GM13977 (cell line): ENCODE data around the gene LIMS2.

Experiments used
- DNase-seq: peaks from one replicate; pipeline ENCODE4 v3.0.0; 2012; ENCODE audit warnings: low spot score
- in situ Hi-C: fragments of 300-500 bp; cut with MboI; formaldehyde crosslinking; loops from one replicate; pipeline ENCODE4 v1.12.0; 2022; ENCODE audit warnings: low sequenced_read_pairs, low pct_unique_long_range_greater_than_20kb, mixed read lengths, inconsistent platforms; ENCODE audit not compliant: unreplicated experiment
- TF ChIP-seq, protein P1 (sequence below): IDR thresholded peaks from 2 replicates; pipeline ENCODE4 v1.5.1; 2012; ENCODE audit warnings: mild to moderate bottlenecking, control low read depth; ENCODE audit not compliant: insufficient read depth; ENCODE audit errors: extremely low read depth, missing control alignments

The LIMS2 gene

DNA sequence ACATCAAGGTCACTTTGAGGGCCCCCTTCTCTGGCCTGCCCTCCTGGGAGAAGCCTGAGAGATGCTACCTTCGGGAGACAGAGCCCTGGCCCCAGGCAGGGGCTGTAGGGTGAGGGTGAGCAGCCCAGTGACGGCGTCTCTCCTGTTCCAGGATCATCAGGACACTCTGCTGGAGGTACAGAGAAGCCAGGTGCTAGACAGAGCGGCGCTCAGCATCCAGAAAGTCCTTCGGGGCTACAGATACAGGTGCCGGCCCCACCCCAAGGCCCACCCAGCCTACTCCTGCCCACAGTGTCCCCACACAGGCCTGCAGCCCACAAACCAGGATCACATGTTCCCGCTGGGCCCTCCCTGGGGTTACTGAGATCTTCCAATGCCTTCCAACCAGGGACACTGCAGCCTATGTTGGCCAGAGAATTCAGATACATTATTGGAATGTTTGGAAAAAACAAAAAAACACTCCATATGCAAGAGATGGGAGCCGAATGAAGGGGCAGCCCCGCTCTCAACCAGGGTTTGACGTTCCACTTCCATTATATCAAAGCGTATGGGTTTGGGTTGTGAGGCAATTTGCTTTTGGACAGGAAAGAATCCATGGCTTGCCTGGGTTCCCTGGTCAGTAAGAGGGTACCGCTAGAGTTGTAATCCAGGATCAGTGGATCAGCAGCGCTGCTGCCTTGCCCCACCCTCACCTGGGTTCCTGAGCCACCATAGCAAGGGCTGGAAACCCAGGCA lies 78.9 kb downstream of the LIMS2 start:
- no peak for DNase-seq
- TF ChIP-seq, protein P1, sequence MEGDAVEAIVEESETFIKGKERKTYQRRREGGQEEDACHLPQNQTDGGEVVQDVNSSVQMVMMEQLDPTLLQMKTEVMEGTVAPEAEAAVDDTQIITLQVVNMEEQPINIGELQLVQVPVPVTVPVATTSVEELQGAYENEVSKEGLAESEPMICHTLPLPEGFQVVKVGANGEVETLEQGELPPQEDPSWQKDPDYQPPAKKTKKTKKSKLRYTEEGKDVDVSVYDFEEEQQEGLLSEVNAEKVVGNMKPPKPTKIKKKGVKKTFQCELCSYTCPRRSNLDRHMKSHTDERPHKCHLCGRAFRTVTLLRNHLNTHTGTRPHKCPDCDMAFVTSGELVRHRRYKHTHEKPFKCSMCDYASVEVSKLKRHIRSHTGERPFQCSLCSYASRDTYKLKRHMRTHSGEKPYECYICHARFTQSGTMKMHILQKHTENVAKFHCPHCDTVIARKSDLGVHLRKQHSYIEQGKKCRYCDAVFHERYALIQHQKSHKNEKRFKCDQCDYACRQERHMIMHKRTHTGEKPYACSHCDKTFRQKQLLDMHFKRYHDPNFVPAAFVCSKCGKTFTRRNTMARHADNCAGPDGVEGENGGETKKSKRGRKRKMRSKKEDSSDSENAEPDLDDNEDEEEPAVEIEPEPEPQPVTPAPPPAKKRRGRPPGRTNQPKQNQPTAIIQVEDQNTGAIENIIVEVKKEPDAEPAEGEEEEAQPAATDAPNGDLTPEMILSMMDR, result no peak
- in situ Hi-C loops, result no loop called here

- DNase-seq, result no peak
- in situ Hi-C loops, result no loop called here
- TF ChIP-seq, protein P1, result no peak
Measured at GRCh38 chr2:127594116-127594591, 81.2 kb downstream of the LIMS2 start.

DNA sequence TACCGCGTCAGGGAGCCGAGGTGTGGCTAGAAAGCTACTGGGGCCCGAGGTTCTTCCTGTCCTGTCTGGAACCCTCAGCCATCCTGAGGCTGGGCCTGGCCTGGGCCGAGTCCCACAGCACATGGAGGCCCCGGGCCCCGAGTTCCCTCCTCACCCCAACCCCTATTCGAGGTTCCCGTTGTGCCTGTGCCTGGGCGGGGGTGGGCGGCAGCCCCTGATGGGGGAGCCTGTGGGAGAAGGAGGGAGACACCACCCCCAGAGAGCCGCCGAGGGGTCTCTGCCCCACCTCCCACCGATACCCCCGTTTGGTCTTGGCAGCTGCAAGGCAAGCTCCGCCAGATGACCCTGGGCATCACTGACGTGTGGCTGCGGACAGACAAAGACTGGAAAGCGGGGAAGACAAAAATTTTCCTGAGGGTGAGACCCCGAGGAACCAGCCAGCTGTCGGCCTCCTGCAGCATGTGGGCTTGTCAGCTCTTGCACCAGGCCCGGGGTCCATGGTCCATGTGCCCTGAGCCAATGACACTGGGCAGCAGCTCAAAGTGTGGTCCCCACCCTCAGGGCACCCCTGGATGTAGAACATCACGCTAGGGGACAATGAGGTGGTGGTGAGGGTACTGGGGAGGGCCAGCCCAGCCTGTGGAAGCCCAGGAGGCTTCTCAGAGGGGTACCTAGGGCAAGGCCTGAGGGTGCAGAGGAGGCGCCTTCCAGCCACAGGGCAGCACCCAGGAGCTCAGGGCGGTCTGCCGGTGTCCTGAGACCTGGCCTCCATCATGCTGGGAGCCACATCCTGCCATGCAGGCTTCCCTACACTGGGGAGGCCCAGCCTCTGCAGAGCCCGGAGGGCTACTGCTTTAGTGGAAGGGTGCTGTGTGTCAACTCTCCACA lies 81.9 kb downstream of the LIMS2 start:
- TF ChIP-seq, protein P1, result no peak
- in situ Hi-C loops, result no loop called here
- no peak for DNase-seq

DNA sequence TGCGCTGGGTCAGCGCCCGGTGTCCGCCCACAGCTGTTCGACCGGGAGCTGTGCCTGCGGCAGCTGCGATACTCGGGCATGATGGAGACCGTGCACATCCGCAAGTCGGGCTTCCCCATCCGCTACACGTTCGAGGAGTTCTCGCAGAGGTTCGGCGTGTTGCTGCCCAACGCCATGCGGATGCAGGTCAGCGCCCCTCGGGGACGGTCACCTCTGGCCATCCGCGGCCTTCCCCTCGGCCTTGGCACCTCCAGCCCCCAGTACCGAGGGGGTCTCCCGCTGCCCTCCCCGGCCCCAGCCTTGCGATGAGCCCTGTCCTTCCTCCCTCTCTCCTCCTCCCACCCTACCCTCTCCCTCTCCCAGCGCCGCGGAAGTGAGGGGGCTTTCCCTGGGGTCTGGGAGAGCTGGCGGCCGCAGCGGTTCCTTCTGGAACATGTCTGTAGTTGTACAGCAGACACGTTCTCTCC lies 82.5 kb downstream of the LIMS2 start:
- no peak for DNase-seq
- TF ChIP-seq, protein P1, result no peak
- in situ Hi-C loops, result no loop called here

- TF ChIP-seq, protein P1, result peak; percentile 92
- DNase-seq, result peak; percentile 90
- in situ Hi-C loops, result no loop called here
Measured at GRCh38 chr2:127591221-127591923, 84.0 kb downstream of the LIMS2 start.
